ENCODE results near the gene MEPE. TPM values are rescaled to one million over a fixed set of nuclear protein-coding genes. Genes with fewer than 3 reads are reported as not detected.

MEPE gene
- total RNA-seq, 1 experiment from 2014 or later, result not detected

DNA sequence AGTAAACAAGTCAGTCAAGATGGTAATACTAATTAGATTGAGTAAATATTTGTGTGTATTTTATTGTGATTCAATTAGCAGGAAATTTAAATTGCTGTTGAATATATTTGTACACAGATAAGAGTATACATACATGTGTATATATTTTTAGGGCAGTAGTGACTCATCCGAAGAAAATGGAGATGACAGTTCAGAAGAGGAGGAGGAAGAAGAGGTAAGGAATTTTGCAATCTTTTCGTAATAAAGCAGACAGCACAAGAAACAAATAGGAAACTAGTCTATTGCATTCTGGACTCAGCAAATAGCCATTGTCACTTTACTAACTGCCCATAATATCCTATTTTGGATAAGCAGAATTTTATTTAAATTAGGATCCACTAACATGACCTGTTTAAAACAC lies 26.8 kb upstream of the MEPE start:
- Histone ChIP-seq H3K4me2 (ENCODE audit: low read depth, low read length, poor library complexity, severe bottlenecking) (no peak overlapping the region), H3K9me3 (ENCODE audit: low read length) (no peaks in the 10 kb centered on the region), H3K27ac (ENCODE audit: low read length) (no peak overlapping the region), H3K4me3 (ENCODE audit: low read length) (no peak overlapping the region), H3K4me1 (ENCODE audit: low read length) (no peaks in the 10 kb centered on the region), H3K27me3 (ENCODE audit: low read length) (no peaks in the 10 kb centered on the region), H3K79me2 (ENCODE audit: low read length) (no peaks in the 10 kb centered on the region), H3K9me2 (replicated peaks; ENCODE audit: insufficient read depth, low read length) (no peaks in the 10 kb centered on the region), H2AFZ (ENCODE audit: low read length) (no peak overlapping the region), H3K36me3 (ENCODE audit: insufficient read depth, low read length) (no peaks in the 10 kb centered on the region), H4K20me1 (ENCODE audit: insufficient read depth, low read depth, low read length) (no peaks in the 10 kb centered on the region), H3K9ac (ENCODE audit: low read length) (no peak overlapping the region)
- no peak for DNase-seq

- no peak overlapping the region for H3K27ac ChIP-seq (ENCODE audit: low read length)
- no peaks in the 10 kb centered on the region for H3K9me3 ChIP-seq (ENCODE audit: low read length)
- no peaks in the 10 kb centered on the region for H3K27me3 ChIP-seq (ENCODE audit: low read length)
- no peaks in the 10 kb centered on the region for H3K36me3 ChIP-seq (ENCODE audit: insufficient read depth, low read length)
- no peak overlapping the region for H2AFZ ChIP-seq (ENCODE audit: low read length)
- H3K4me3 ChIP-seq (ENCODE audit: low read length), result no peak overlapping the region
- no peak overlapping the region for H3K9ac ChIP-seq (ENCODE audit: low read length)
- no peaks in the 10 kb centered on the region for H3K79me2 ChIP-seq (ENCODE audit: low read length)
- no peaks in the 10 kb centered on the region for H3K9me2 ChIP-seq (replicated peaks; ENCODE audit: insufficient read depth, low read length)
- no peaks in the 10 kb centered on the region for H4K20me1 ChIP-seq (ENCODE audit: insufficient read depth, low read depth, low read length)
- no peaks in the 10 kb centered on the region for H3K4me1 ChIP-seq (ENCODE audit: low read length)
- no peak for DNase-seq
- H3K4me2 ChIP-seq (ENCODE audit: low read depth, low read length, poor library complexity, severe bottlenecking), result no peak overlapping the region
These were observed 26.2 kb upstream of the MEPE start for GRCh38 chr4:87806520-87806919.

- Histone ChIP-seq H3K27ac (ENCODE audit: low read length) (no peak overlapping the region), H3K4me2 (ENCODE audit: low read depth, low read length, poor library complexity, severe bottlenecking) (no peak overlapping the region), H3K9me2 (replicated peaks; ENCODE audit: insufficient read depth, low read length) (no peaks in the 10 kb centered on the region), H2AFZ (ENCODE audit: low read length) (no peak overlapping the region), H3K4me3 (ENCODE audit: low read length) (no peak overlapping the region), H3K4me1 (ENCODE audit: low read length) (no peaks in the 10 kb centered on the region), H3K36me3 (ENCODE audit: insufficient read depth, low read length) (no peaks in the 10 kb centered on the region), H3K27me3 (ENCODE audit: low read length) (no peaks in the 10 kb centered on the region), H3K9ac (ENCODE audit: low read length) (no peak overlapping the region), H3K79me2 (ENCODE audit: low read length) (no peaks in the 10 kb centered on the region), H3K9me3 (ENCODE audit: low read length) (no peaks in the 10 kb centered on the region), H4K20me1 (ENCODE audit: insufficient read depth, low read depth, low read length) (no peaks in the 10 kb centered on the region)
- DNase-seq, result no peak
These were observed 25.4 kb upstream of the MEPE start for GRCh38 chr4:87807402-87807801.

DNA sequence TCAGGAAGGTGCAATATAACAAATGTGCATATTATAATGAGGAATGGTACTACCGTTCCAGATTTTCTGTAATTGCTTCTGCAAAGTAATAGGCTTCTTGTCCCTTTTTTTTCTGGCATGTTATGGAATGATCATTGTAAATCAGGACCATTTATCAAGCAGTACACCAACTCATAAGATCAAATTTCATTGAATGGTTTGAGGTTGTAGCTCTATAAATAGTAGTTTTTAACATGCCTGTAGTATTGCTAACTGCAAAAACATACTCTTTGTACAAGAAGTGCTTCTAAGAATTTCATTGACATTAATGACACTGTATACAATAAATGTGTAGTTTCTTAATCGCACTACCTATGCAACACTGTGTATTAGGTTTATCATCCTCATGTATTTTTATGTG lies 20.8 kb upstream of the MEPE start:
- Histone ChIP-seq H3K4me2 (ENCODE audit: low read depth, low read length, poor library complexity, severe bottlenecking) (no peak overlapping the region), H3K27ac (ENCODE audit: low read length) (no peak overlapping the region), H3K36me3 (ENCODE audit: insufficient read depth, low read length) (no peaks in the 10 kb centered on the region), H4K20me1 (ENCODE audit: insufficient read depth, low read depth, low read length) (no peaks in the 10 kb centered on the region), H3K27me3 (ENCODE audit: low read length) (no peaks in the 10 kb centered on the region), H3K4me1 (ENCODE audit: low read length) (no peaks in the 10 kb centered on the region), H3K79me2 (ENCODE audit: low read length) (no peaks in the 10 kb centered on the region), H3K4me3 (ENCODE audit: low read length) (no peak overlapping the region), H3K9ac (ENCODE audit: low read length) (no peak overlapping the region), H2AFZ (ENCODE audit: low read length) (no peak overlapping the region), H3K9me3 (ENCODE audit: low read length) (no peaks in the 10 kb centered on the region), H3K9me2 (replicated peaks; ENCODE audit: insufficient read depth, low read length) (no peaks in the 10 kb centered on the region)
- no peak for DNase-seq

- no peaks in the 10 kb centered on the region for H3K79me2 ChIP-seq (ENCODE audit: low read length)
- no peaks in the 10 kb centered on the region for H3K9me3 ChIP-seq (ENCODE audit: low read length)
- no peaks in the 10 kb centered on the region for H3K9me2 ChIP-seq (replicated peaks; ENCODE audit: insufficient read depth, low read length)
- DNase-seq, result no peak
- H3K4me3 ChIP-seq (ENCODE audit: low read length), result no peak overlapping the region
- no peak overlapping the region for H2AFZ ChIP-seq (ENCODE audit: low read length)
- no peaks in the 10 kb centered on the region for H3K4me1 ChIP-seq (ENCODE audit: low read length)
- H3K36me3 ChIP-seq (ENCODE audit: insufficient read depth, low read length), result no peaks in the 10 kb centered on the region
- H4K20me1 ChIP-seq (ENCODE audit: insufficient read depth, low read depth, low read length), result no peaks in the 10 kb centered on the region
- no peak overlapping the region for H3K9ac ChIP-seq (ENCODE audit: low read length)
- H3K27ac ChIP-seq (ENCODE audit: low read length), result no peak overlapping the region
- H3K27me3 ChIP-seq (ENCODE audit: low read length), result no peaks in the 10 kb centered on the region
- H3K4me2 ChIP-seq (ENCODE audit: low read depth, low read length, poor library complexity, severe bottlenecking), result no peak overlapping the region
These were observed 13.4 kb upstream of the MEPE start for GRCh38 chr4:87819281-87819919.

GRCh38 chr4:87823200-87823599 lies 9.6 kb upstream of the MEPE start:
- H3K9me2 ChIP-seq (replicated peaks; ENCODE audit: insufficient read depth, low read length), result no peaks in the 10 kb centered on the region
- no peaks in the 10 kb centered on the region for H3K79me2 ChIP-seq (ENCODE audit: low read length)
- no peak overlapping the region for H2AFZ ChIP-seq (ENCODE audit: low read length)
- no peak overlapping the region for H3K4me3 ChIP-seq (ENCODE audit: low read length)
- H3K36me3 ChIP-seq (ENCODE audit: insufficient read depth, low read length), result no peaks in the 10 kb centered on the region
- H4K20me1 ChIP-seq (ENCODE audit: insufficient read depth, low read depth, low read length), result no peaks in the 10 kb centered on the region
- no peak overlapping the region for H3K9ac ChIP-seq (ENCODE audit: low read length)
- no peaks in the 10 kb centered on the region for H3K27me3 ChIP-seq (ENCODE audit: low read length)
- H3K4me2 ChIP-seq (ENCODE audit: low read depth, low read length, poor library complexity, severe bottlenecking), result no peak overlapping the region
- DNase-seq, result no peak
- no peaks in the 10 kb centered on the region for H3K4me1 ChIP-seq (ENCODE audit: low read length)
- no peak overlapping the region for H3K27ac ChIP-seq (ENCODE audit: low read length)
- H3K9me3 ChIP-seq (ENCODE audit: low read length), result no peaks in the 10 kb centered on the region

DNA sequence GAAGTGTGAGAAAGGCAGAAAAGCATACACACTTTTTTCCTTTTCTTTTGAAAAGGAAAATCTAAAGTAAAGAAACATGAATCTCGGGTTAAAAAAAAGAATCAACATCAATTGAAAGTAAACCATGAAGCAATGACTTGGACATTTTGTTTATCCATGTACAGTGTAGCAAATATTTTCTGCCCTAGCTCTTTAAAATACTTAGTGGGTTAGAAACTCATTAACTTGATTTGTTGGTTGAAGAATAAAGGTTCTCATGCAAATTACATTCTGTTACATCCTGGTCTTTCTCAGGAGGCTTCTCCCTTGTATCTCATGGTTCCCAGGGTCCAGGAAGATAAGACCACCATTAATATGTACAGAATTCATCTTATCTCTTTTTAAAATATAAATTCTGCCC lies 9.0 kb upstream of the MEPE start:
- Histone ChIP-seq H3K9me2 (replicated peaks; ENCODE audit: insufficient read depth, low read length) (no peaks in the 10 kb centered on the region), H3K36me3 (ENCODE audit: insufficient read depth, low read length) (no peaks in the 10 kb centered on the region), H3K27me3 (ENCODE audit: low read length) (no peaks in the 10 kb centered on the region), H4K20me1 (ENCODE audit: insufficient read depth, low read depth, low read length) (no peaks in the 10 kb centered on the region), H3K79me2 (ENCODE audit: low read length) (no peaks in the 10 kb centered on the region), H2AFZ (ENCODE audit: low read length) (no peak overlapping the region), H3K27ac (ENCODE audit: low read length) (no peak overlapping the region), H3K9me3 (ENCODE audit: low read length) (no peaks in the 10 kb centered on the region), H3K9ac (ENCODE audit: low read length) (no peak overlapping the region), H3K4me2 (ENCODE audit: low read depth, low read length, poor library complexity, severe bottlenecking) (no peak overlapping the region), H3K4me1 (ENCODE audit: low read length) (no peaks in the 10 kb centered on the region), H3K4me3 (ENCODE audit: low read length) (no peak overlapping the region)
- DNase-seq, result no peak

DNA sequence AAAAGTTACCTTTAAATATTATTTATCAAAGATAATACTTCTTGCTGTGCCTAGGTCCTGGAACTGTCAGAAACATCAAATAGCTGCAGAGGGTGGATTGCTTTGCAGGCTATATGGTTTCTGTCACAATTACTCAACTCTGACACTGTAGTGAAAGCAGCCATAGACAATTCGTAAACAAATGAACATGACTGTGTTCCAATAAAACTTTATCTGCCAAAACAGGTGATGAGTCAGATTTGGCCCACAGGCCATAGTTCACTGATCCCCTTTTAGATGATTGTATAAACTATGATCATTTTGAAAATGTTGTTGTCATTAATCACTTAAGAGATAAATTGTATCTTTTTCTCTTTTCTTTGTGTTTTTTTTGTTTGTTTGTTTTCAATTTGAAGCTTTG lies 8.4 kb upstream of the MEPE start:
- DNase-seq, result no peak
- no peaks in the 10 kb centered on the region for H3K4me1 ChIP-seq (ENCODE audit: low read length)
- no peaks in the 10 kb centered on the region for H3K9me2 ChIP-seq (replicated peaks; ENCODE audit: insufficient read depth, low read length)
- no peaks in the 10 kb centered on the region for H3K27me3 ChIP-seq (ENCODE audit: low read length)
- H3K9me3 ChIP-seq (ENCODE audit: low read length), result no peaks in the 10 kb centered on the region
- H4K20me1 ChIP-seq (ENCODE audit: insufficient read depth, low read depth, low read length), result no peaks in the 10 kb centered on the region
- H3K27ac ChIP-seq (ENCODE audit: low read length), result no peak overlapping the region
- no peak overlapping the region for H3K9ac ChIP-seq (ENCODE audit: low read length)
- no peak overlapping the region for H3K4me3 ChIP-seq (ENCODE audit: low read length)
- no peak overlapping the region for H3K4me2 ChIP-seq (ENCODE audit: low read depth, low read length, poor library complexity, severe bottlenecking)
- no peaks in the 10 kb centered on the region for H3K79me2 ChIP-seq (ENCODE audit: low read length)
- H3K36me3 ChIP-seq (ENCODE audit: insufficient read depth, low read length), result no peaks in the 10 kb centered on the region
- no peak overlapping the region for H2AFZ ChIP-seq (ENCODE audit: low read length)

GRCh38 chr4:87834401-87834800 lies 1.6 kb downstream of the MEPE start:
- Histone ChIP-seq H3K4me3 (ENCODE audit: low read length) (no peak overlapping the region), H3K9me3 (ENCODE audit: low read length) (no peaks in the 10 kb centered on the region), H3K27me3 (ENCODE audit: low read length) (no peaks in the 10 kb centered on the region), H3K4me1 (ENCODE audit: low read length) (no peaks in the 10 kb centered on the region), H3K27ac (ENCODE audit: low read length) (no peak overlapping the region), H3K9ac (ENCODE audit: low read length) (no peak overlapping the region), H3K9me2 (replicated peaks; ENCODE audit: insufficient read depth, low read length) (no peaks in the 10 kb centered on the region), H3K4me2 (ENCODE audit: low read depth, low read length, poor library complexity, severe bottlenecking) (no peak overlapping the region), H2AFZ (ENCODE audit: low read length) (no peak overlapping the region), H3K79me2 (ENCODE audit: low read length) (no peaks in the 10 kb centered on the region), H4K20me1 (ENCODE audit: insufficient read depth, low read depth, low read length) (no peaks in the 10 kb centered on the region), H3K36me3 (ENCODE audit: insufficient read depth, low read length) (no peaks in the 10 kb centered on the region)
- DNase-seq, result no peak

All from Karpas-422 (cell line).